COLO668 (cell line): ENCODE results near the gene NDUFS1.
"Not testable (repeated sequence)": the region's sequence is repeated elsewhere in the genome, so short reads cannot be mapped to it uniquely, and the experiment has no call there.

ENCODE experiments used
- DNase-seq: peaks from one replicate; lab custom pipeline; 2025; ENCODE audit not compliant: unreplicated experiment; lab: John Stamatoyannopoulos, UW

The NDUFS1 gene

DNA sequence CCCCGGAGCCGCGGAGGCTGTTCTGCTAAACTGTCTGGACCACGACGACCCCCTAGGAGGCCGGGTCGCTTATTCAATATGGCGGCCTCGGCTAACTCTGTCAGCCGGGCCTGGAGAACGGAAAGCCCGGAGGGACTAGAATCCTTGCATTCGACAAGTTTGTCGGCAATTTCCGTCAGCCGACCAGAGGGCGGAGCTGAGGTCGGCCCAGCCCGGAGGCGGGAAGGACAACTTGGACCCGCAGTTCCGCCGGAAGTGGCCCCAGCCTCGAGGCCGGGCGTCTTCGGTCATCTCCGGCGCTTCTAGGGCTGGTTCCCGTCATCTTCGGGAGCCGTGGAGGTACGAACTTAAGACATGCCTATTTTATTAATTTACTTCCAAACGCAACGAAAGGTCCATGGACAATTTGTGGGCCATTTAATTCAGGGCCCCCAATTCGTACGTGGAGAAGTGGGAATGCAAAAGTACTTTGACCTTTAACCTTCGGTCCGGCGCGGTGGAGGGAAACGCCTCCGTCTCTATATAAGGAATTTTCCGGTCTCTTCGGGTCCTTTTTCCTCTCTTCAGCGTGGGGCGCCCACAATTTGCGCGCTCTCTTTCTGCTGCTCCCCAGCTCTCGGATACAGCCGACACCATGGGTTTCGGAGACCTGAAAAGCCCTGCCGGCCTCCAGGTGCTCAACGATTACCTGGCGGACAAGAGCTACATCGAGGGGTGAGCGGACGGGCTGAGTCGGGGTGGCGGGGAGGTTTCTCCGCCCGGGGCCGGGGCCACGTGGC lies at the start of gene NDUFS1, which contains the start of gene EEF1B2:
Gene NDUFS1 (minus strand): TSS at position 99 of the 779 bp plus-strand sequence. CDS start 5,766 bp downstream, outside the sequence.
Gene EEF1B2 (plus strand): TSS at position 550 of the 779 bp plus-strand sequence. CDS start 85 bp downstream, at position 635.
- DNase-seq = peak; percentile 97

DNA sequence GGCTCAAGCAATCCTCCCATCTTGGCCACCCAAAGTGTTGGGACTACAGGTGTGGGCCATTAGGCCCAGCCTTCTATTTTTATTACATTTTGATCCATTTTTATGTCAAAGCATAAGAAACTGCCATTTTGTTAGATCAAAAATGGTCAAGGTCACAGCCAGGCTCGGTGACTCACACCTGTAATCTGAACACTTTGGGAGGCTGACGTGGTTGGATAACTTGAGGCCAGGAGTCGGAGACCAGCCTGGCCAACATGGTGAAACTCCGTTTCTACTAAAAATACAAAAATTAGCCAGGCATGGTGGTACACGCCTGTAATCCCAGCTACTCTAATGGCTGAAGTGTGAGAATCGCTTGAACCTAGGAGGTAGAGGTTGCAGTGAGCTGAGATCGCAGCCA lies 49.7 kb upstream of the NDUFS1 start:
- no peak for DNase-seq

DNA sequence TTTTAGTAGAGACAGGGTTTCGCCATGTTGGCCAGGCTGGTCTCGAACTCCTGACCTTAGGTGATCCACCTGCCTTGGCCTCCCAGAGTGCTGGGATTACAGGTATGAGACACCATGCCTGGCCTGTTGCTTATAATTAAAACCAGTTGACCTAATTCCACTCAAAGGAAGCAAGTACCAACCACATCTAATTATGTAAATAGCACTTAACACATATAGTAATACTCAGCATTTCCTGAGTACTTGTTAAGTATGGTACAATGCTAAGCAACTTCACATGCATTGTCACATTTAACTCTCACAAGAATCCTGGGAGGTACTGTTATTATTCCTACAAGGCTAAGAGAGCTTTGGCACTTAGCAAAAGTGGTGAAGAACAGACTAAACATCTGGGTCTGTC lies 48.1 kb upstream of the NDUFS1 start:
- DNase-seq = not testable (repeated sequence)

DNA sequence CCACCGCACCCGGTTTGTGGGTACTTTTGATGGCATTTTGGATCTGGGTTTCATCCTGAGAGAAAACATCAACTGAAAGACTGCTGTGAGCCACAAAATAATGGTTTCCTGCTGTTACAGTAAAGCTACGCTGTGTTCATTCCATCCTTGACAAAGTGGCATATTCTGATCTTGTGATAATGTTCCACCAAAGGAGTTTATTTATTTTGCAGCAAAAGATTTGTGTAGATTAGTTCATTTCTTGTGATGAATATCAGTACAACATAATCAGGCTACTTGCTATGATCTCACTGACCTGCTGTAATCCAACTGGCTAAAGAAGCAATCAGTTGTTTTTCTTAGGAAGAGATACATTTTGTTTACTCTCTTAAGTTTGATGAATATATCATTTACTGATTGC lies 45.5 kb upstream of the NDUFS1 start:
- no peak for DNase-seq

DNA sequence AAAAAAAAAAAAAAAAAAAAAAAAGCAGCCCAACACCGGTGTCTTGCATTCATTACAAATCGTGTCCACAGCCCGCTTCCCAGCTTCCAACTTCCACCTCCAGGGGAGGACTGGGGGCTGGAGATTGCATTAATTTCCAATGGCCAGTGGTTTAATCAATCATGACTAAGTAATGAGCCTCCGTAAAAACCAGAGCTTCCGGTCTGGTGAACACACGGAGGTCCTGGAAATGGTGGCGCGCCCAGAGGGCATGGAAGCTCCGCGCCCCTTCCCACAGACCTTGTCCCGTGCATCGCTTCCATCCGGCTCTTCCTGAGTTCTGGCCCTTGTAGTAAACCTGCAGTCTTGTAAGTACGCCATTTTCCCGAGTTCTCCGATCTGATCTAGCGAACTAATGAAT lies 44.1 kb upstream of the NDUFS1 start:
- no peak for DNase-seq

DNA sequence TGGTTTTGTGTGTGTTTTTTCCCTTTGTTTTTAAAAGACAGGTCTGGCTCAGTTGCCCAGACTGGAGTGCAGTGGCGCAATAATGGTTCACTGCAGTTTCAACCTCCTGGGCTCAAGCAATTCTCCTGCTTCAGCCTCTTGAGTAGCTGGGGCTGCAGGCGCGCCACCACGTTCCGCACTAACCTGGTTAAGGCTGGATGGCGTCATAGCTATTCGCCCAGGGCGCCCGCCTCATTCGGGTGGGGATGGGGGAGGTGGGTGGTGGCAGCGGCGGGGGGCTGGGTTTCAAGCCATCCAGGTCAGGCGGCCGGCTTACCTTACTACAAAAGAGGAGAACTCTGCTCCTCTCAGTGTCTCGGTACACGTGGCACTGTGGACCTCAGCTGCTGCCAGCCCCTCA lies 43.2 kb upstream of the NDUFS1 start:
- no peak for DNase-seq

DNA sequence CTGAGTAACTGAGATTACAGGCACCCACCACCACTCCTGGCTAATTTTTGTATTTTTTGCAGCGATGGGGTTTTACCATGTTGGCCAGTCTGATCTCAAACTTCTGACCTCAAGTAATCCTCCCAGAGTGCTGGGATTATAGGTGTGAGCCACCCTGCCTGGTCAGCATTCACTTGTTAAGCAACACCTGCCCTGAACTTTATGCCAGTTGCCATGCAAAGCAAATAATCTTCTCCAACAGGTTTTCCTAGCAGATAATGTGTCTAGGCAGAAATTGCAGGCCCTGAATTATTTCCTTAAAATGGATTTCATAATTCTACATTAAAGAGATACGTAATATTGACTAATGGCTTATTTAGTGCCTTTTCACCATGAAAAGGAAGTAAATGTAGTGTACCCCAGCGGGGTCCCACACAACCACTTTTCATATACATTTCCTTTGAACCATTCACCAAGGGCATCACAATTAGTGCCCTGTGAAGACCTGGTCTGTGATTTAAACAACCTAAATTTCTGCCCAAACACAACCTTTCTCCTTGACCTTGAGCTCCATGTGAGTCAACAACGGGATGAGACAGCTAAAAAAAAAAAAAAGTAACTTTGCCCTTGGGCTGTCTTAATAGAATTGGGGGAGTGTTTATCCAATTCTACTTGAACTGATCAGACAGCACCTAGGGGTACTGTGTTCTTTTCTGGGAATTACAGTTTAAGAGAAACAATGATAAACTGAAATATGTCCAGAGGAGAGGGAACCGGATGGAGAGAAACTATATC lies 42.0 kb upstream of the NDUFS1 start:
- no peak for DNase-seq

DNA sequence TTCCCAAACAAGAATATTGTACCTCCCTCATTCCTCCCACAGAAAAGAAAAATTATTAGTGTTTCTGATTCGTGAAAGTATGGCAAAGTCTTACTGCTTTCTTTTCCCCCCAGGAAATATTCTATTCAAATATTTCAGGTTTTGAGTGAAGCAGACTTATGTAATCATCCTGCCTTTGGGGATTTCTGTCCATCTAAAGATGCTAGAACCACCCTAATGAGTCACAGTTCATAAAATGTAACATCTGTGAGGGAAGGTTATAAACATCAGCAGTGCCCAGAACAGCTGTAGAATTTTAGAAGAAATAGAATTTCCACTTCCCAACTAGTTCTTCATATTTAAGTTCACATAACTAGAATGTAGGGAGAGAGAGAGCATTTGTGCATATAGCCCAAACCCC lies 39.4 kb upstream of the NDUFS1 start:
- DNase-seq = no peak

DNA sequence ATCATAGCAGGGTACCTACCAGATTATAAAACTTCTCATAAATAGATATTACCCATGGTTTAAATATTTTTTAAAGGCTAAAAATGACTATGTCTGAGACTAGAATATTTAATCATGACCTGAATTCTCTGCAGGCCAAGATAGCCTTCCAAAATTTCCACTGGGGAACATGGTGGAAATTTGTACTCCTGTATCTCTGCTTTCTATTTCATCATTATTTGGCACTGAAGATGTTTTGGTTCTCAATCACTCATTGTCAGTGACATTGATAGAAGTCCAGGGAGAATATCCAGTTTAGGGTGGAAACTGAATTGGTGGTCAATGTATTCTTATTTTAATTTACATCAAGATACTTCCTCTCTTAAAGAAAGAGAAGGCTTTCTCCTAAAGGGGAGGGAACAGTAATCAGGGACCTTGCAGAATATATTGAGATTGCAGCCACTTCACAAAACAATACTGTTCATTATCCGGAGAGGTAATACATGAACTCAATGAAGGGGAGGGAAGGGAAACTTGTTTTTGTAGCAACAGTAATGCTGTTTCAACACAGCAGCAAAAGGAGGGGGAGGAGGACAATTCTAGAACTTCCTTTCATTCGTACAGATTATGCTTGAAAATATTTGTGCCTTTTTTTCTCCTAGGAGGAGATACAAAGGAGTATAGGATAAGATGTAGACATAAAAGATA lies 34.6 kb upstream of the NDUFS1 start:
- DNase-seq = no peak

DNA sequence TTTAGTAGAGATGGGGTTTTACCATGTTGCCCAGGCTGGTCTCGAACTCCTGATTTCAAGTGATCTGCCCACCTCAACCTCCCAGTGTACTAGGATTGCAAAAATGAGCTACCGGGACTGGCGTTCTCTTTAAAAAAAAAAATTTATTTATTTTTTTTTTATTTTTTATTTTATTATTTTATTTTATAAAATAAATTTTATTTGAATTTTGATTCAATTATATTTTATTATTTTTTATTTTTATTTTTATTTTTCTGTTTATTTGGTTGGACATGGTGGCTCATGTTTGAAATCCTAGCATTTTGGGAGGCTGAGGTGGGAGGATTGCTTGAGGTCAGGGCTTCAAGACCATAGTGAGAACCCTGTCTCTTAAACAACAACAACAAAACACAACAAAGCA lies 32.9 kb upstream of the NDUFS1 start:
- DNase-seq = no peak

DNA sequence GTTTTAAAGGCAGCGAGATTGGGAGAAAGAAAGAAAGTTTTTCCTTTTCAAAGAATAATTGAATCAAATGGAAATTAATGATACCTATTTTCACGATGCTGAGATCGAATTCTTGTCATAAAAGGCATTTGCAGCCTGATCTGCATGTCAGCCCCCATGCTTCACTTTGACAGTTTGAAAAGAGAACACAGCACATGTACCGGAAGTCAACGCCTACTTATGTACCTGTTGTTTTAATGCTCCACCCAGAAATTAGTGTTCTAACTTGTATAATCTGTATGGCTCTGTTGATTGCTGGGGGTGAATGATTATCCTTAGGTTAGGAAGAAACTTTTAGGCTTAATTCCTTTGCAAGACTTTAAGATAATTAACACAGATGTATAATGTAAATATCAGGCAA lies 31.4 kb upstream of the NDUFS1 start:
- no peak for DNase-seq

DNA sequence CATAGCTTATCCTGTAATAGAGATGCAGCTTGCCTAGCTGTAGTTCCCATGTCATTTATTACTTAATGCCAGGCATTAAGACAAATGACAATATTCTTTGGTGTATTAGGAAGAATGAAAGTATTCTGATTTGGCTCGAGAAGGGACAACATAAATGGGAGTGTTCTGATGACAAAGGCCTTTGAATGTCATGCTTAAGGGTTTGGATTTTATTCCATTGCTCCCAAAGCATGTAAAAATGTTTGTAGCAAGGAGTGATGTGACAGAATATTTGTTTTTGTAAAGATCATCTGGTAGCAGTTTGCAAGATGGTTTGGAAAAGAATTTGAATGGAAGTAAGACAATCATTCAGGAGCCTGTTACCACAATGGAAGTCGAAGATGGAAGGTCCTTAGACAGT lies 30.9 kb upstream of the NDUFS1 start:
- DNase-seq = no peak

DNA sequence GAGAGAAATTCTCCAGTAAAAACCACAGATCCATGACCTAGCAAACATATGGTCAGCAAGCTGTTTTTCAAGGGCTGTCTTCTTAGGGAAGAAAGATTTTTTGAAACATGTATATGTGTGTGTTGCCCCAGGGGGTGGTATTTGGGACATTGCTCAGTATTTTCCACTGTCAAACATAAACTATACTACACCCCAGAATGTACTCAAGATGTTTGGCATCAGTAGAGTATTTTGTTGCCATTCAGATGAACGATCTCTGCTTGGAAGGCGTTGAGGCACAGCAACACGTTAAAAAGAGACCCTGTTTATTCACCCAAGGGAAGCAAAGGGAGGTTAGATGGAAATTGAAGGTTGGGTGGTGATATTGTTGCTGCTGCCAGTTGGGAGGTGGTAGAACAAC lies 30.4 kb upstream of the NDUFS1 start:
- DNase-seq = no peak

DNA sequence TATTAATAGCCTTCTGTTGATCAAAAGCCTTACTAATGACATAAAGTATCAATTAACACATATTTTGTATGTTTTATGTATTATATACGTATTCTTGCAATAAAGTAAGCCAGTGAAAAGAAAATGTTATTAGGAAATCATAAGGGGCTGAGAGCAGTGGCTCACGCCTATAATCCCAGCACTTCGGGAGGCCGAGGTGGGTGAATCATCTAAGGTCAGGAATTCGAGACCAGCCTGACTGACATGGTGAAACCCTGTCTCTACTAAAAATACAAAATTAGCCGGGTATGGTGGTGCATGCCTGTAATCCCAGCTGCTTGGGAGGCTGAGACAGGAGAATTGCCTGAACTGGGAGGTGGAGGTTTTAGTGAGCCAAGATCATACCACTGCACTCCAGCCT lies 22.3 kb upstream of the NDUFS1 start:
- DNase-seq = not testable (repeated sequence)

DNA sequence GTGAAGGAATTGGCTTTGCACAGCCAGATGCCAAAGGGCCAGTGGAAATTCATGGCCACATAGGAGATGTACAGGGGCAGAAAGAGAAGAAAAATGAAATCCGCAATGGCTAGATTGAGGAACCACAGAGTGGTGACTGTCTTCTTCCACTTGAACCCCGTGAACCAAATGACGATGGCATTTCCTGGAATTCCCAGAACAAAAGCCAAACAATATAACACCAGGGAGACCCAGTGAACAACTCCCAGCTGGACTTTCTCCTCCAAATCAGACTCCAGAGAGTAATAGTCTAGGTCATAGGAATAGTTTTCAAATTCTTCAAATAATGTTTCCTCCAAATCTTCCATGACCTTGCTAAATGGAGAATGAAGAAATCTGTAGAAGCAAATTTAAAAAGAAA lies 17.7 kb upstream of the NDUFS1 start:
- DNase-seq = no peak

DNA sequence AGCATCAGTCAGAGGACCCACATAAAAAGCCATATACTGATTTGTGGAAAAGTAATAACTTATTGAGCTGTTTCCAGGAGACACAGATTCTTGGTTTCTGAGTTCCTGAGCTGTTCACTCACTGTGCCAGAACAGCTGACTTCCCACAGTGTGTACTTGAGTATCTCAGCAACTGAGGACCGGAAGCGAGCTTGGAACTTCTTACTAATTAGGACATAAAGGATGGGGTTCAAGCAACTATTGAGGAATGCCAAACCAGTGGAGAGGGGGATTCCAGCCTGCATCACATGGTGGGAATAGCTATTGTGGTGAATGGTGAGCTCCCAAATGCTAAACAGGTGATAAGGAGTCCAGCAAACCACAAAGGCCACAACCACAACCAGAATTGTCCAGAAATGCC lies 16.9 kb upstream of the NDUFS1 start:
- DNase-seq = no peak

DNA sequence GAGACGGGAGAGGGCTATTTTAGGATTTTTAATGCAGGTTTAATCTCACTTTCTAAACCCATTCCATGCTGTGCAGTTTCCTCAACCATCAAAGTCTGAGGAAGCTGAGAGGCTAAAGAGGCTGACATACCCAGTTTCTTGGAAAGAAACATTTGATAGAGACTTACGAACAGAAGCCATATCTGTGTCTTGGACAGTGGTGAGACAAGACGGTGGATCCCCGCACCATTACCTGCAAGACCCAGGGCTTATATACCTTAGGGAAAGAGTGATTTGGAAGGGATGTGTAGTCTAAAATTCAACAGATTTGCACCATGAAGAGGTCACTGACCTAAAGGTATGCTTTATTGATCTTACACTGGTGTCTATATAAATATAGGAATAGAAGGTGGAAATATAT lies 13.9 kb upstream of the NDUFS1 start:
- DNase-seq = no peak

DNA sequence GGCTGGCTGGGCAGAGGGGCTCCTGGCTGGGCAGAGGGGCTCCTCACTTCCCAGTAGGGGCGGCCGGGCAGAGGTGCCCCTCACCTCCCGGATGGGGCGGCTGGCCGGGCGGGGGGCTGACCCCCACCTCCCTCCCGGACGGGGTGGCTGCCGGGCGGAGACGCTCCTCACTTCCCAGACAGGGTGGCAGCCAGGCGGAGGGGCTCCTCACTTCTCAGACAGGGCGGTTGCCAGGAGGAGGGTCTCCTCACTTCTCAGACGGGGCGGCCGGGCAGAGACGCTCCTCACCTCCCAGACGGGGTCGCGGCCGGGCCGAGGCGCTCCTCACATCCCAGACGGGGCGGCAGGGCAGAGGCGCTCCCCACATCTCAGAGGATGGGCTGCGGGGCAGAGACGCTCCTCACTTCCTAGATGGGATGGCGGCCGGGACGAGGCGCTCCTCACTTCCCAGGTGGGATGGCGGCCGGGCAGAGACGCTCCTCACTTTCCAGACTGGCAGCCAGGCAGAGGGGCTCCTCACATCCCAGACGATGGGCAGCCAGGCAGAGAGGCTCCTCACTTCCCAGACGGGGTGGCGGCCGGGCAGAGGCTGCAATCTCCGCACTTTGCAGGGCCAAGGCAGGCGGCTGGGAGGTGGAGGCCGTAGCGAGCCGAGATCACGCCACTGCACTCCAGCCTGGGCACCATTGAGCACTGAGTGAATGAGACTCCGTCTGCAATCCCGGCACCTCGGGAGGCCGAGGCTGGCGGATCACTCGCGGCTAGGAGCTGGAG lies 12.6 kb upstream of the NDUFS1 start:
- DNase-seq = not testable (repeated sequence)

DNA sequence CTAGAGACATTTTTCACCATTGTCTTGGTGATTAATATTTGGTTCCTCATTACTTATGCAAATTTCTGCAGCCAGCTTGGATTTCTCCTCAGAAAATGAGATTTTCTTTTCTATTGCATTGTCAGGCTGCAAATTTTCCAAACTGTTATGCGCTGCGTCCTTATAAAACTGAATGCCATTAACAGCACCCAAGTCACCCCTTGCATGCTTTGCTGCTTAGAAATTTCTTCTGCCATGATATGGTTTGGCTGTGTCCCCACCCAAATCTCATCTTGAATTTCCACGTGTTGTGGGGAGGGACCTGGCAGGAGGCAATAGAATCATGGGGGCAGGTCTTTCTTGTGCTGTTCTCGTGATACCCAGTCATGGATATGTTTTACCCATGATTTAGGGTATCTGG lies 9.0 kb upstream of the NDUFS1 start:
- DNase-seq = not testable (repeated sequence)

DNA sequence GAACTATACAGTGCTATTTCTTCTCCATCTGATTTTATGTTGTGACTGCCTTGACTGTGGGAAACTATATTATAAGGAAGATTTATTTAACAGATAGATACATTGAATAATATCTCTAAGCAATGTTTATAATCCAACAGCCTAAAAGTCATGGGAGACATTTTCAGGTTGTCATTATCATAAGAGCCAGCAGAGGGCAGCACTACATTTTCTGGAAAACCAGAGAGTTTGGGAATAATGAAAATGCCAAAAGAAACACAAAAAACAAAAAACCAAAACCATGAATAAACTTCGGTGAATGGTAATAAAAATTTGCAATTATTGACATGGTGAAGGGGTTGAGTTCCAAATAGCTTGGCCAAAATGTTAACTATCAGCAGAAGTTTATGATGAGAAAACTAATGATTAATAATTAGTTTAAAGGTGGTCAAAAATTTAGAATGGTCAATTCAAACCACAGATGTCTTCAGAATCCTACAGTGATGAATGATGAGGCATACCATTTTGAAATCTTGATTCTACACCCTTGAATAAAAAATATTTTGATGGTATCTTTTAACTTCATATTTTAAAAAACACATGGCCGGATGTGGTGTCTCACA lies 5.1 kb upstream of the NDUFS1 start:
- peak; percentile 27 for DNase-seq
